ENCODE data around the gene RHNO1. TPM values are rescaled to one million over a fixed set of nuclear protein-coding genes. Genes with fewer than 3 reads are reported as not detected.

The RHNO1 gene
- total RNA-seq, 1 donor from 2014 or later: 55.5 TPM

- H3K27ac Mint-ChIP-seq (ENCODE audit: unreplicated experiment): no peak overlapping the region
- H3K36me3 Mint-ChIP-seq (ENCODE audit: low read depth): peaks cover 16% of the 10 kb centered on the region
- DNase-seq (ENCODE audit: low read depth, low spot score): no peak
- no peak overlapping the region for H3K4me3 Mint-ChIP-seq
- no peak for TF ChIP-seq CTCF (conservative IDR thresholded peaks at IDR 0.05)
- peaks cover 5% of the 10 kb centered on the region for H3K4me1 Mint-ChIP-seq
- no peaks in the 10 kb centered on the region for H3K27me3 Mint-ChIP-seq (ENCODE audit: low read depth)
- H3K9me3 Mint-ChIP-seq: no peaks in the 10 kb centered on the region
Observed at GRCh38 chr12:2925322-2925995, 48.4 kb downstream of the RHNO1 start.

- peaks cover 15% of the 10 kb centered on the region for H3K36me3 Mint-ChIP-seq (ENCODE audit: low read depth)
- H3K27me3 Mint-ChIP-seq (ENCODE audit: low read depth): no peaks in the 10 kb centered on the region
- H3K9me3 Mint-ChIP-seq: no peaks in the 10 kb centered on the region
- no peaks in the 10 kb centered on the region for H3K4me1 Mint-ChIP-seq
- TF ChIP-seq CTCF (conservative IDR thresholded peaks at IDR 0.05): no peak
- no peak overlapping the region for H3K4me3 Mint-ChIP-seq
- DNase-seq (ENCODE audit: low read depth, low spot score): no peak
- H3K27ac Mint-ChIP-seq (ENCODE audit: unreplicated experiment): no peak overlapping the region
Observed at GRCh38 chr12:2930865-2931264, 53.8 kb downstream of the RHNO1 start.

GRCh38 chr12:2933586-2933985 is 56.6 kb downstream of the RHNO1 start:
- Mint-ChIP-seq H3K27me3 (ENCODE audit: low read depth) (no peaks in the 10 kb centered on the region), H3K27ac (ENCODE audit: unreplicated experiment) (no peak overlapping the region), H3K36me3 (ENCODE audit: low read depth) (peaks cover 8% of the 10 kb centered on the region), H3K9me3 (no peaks in the 10 kb centered on the region), H3K4me1 (no peaks in the 10 kb centered on the region), H3K4me3 (no peak overlapping the region)
- DNase-seq (ENCODE audit: low read depth, low spot score): no peak
- TF ChIP-seq CTCF (conservative IDR thresholded peaks at IDR 0.05): no peak

- Mint-ChIP-seq H3K36me3 (ENCODE audit: low read depth) (peaks cover 8% of the 10 kb centered on the region), H3K4me1 (no peaks in the 10 kb centered on the region), H3K9me3 (no peaks in the 10 kb centered on the region), H3K4me3 (no peak overlapping the region), H3K27me3 (ENCODE audit: low read depth) (no peaks in the 10 kb centered on the region), H3K27ac (ENCODE audit: unreplicated experiment) (no peak overlapping the region)
- no peak for TF ChIP-seq CTCF (conservative IDR thresholded peaks at IDR 0.05)
- DNase-seq (ENCODE audit: low read depth, low spot score): no peak
Observed at GRCh38 chr12:2934371-2934770, 57.3 kb downstream of the RHNO1 start.

GRCh38 chr12:2936301-2936700 is 59.3 kb downstream of the RHNO1 start:
- peaks cover 4% of the 10 kb centered on the region for H3K36me3 Mint-ChIP-seq (ENCODE audit: low read depth)
- H3K4me3 Mint-ChIP-seq: no peak overlapping the region
- H3K4me1 Mint-ChIP-seq: no peaks in the 10 kb centered on the region
- H3K27me3 Mint-ChIP-seq (ENCODE audit: low read depth): no peaks in the 10 kb centered on the region
- DNase-seq (ENCODE audit: low read depth, low spot score): no peak
- no peaks in the 10 kb centered on the region for H3K9me3 Mint-ChIP-seq
- no peak overlapping the region for H3K27ac Mint-ChIP-seq (ENCODE audit: unreplicated experiment)
- no peak for TF ChIP-seq CTCF (conservative IDR thresholded peaks at IDR 0.05)
